MM.1S (cell line): ENCODE measurements around the gene SLC17A9.
A peak's percentile ranks its signal among the peaks of the same experiment; 100 is the strongest.

ENCODE experiments used
- DNase-seq: peaks from one replicate; pipeline ENCODE4 v3.0.0-alpha.2; 2015
- H2AFZ ChIP-seq: fragments of 300-600 bp; sonication (generic); 2 replicates; pipeline ENCODE4 v1.6.0; 2016; ENCODE audit warnings: antibody characterized with exemption, low read length
- H3F3A ChIP-seq: fragments of 300-600 bp; sonication (generic); 2 replicates; pipeline ENCODE4 v1.6.1; 2016; ENCODE audit warnings: mild to moderate bottlenecking, antibody characterized with exemption, low read length, moderate library complexity, mixed read lengths; ENCODE audit not compliant: insufficient read depth
- H3K27ac ChIP-seq: fragments of 300-600 bp; sonication (generic); 2 replicates; pipeline ENCODE4 v1.5.1; 2016; ENCODE audit warnings: mild to moderate bottlenecking, low read length
- H3K27me3 ChIP-seq: fragments of 300-600 bp; sonication (generic); replicated peaks from 2 replicates; pipeline ENCODE4 v1.6.0; 2016; ENCODE audit warnings: low read length; ENCODE audit not compliant: insufficient read depth
- H3K36me3 ChIP-seq: fragments of 300-600 bp; sonication (generic); replicated peaks from 2 replicates; pipeline ENCODE4 v1.6.1; 2016; ENCODE audit warnings: mild to moderate bottlenecking, low read length, mixed read lengths; ENCODE audit not compliant: insufficient read depth
- H3K4me1 ChIP-seq: fragments of 300-600 bp; sonication (generic); 2 replicates; pipeline ENCODE4 v1.6.1; 2016; ENCODE audit warnings: low read length, mixed read lengths
- H3K4me2 ChIP-seq: fragments of 300-600 bp; sonication (generic); 2 replicates; pipeline ENCODE4 v1.6.0; 2016; ENCODE audit warnings: low read depth, low read length
- H3K4me3 ChIP-seq: fragments of 300-600 bp; sonication (generic); 2 replicates; pipeline ENCODE4 v1.5.1; 2016; ENCODE audit warnings: low read length, mixed read lengths
- H3K79me2 ChIP-seq: fragments of 300-600 bp; sonication (generic); 2 replicates; pipeline ENCODE4 v1.6.1; 2016; ENCODE audit warnings: mixed run types, low read length, mixed read lengths
- H3K9ac ChIP-seq: fragments of 300-600 bp; sonication (generic); 2 replicates; pipeline ENCODE4 v1.6.1; 2016; ENCODE audit warnings: low read length, mixed read lengths
- H3K9me2 ChIP-seq: fragments of 300-600 bp; sonication (generic); replicated peaks from 2 replicates; pipeline ENCODE4 v1.6.1; 2016; ENCODE audit warnings: mild to moderate bottlenecking, low read length, mixed read lengths; ENCODE audit not compliant: insufficient read depth
- H3K9me3 ChIP-seq: fragments of 300-600 bp; sonication (generic); replicated peaks from 2 replicates; pipeline ENCODE4 v1.6.1; 2016; ENCODE audit warnings: mild to moderate bottlenecking, low read length, mixed read lengths; ENCODE audit not compliant: insufficient read depth
- H4K20me1 ChIP-seq: fragments of 300-600 bp; sonication (generic); 2 replicates; pipeline ENCODE4 v1.6.1; 2016; ENCODE audit warnings: mild to moderate bottlenecking, low read length, moderate library complexity, mixed read lengths; ENCODE audit not compliant: insufficient read depth
- CTCF ChIP-seq: fragments of 300-600 bp; sonication (generic); IDR thresholded peaks from 2 replicates; pipeline ENCODE4 v1.5.1; 2016; ENCODE audit warnings: antibody characterized with exemption, low read length, mixed read lengths
- EZH2 ChIP-seq: fragments of 300-600 bp; sonication (generic); optimal IDR thresholded peaks from 2 replicates; pipeline ENCODE3; 2017; ENCODE audit warnings: low read depth, mild to moderate bottlenecking, antibody characterized with exemption, low read length, mixed read lengths
- EZH2phosphoT487 ChIP-seq: fragments of 300-600 bp; sonication (generic); IDR thresholded peaks from 2 replicates; pipeline ENCODE4 v1.6.1; 2018; ENCODE audit warnings: antibody characterized with exemption, low read length

The SLC17A9 gene

DNA sequence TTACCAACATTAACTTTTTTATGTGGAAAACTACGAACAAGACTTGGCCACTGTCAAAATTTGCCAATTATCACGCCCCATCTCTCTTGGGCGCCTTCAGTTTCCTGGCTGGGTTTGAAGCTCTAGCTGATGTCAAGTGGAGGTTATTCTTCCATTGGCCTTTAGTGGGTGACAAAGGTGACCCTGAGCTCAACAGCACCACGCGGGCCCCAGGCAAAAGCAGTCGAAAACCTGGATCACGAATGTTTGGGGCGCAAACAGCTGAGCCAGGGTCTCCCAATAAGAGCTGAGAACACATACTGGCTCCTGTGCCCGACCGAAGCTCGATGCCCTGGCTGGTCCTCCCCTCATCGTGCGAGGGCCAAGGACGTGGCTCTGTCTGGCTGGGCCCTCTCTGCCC lies 26.8 kb downstream of the SLC17A9 start:
- Histone ChIP-seq H3K4me1 (peaks cover 16% of the 10 kb centered on the region), H2AFZ (no peak overlapping the region), H3F3A (no peaks in the 10 kb centered on the region), H4K20me1 (no peaks in the 10 kb centered on the region), H3K36me3 (no peaks in the 10 kb centered on the region), H3K9ac (no peak overlapping the region), H3K9me2 (no peaks in the 10 kb centered on the region), H3K79me2 (no peaks in the 10 kb centered on the region), H3K27ac (no peak overlapping the region), H3K4me2 (no peak overlapping the region), H3K9me3 (no peaks in the 10 kb centered on the region), H3K27me3 (peaks cover 93% of the 10 kb centered on the region), H3K4me3 (no peak overlapping the region)
- DNase-seq = no peak
- TF ChIP-seq EZH2 (no peak), CTCF (0 out of 2 replicates have a peak, but pooled peaks have one; percentile 8), EZH2phosphoT487 (no peak)

DNA sequence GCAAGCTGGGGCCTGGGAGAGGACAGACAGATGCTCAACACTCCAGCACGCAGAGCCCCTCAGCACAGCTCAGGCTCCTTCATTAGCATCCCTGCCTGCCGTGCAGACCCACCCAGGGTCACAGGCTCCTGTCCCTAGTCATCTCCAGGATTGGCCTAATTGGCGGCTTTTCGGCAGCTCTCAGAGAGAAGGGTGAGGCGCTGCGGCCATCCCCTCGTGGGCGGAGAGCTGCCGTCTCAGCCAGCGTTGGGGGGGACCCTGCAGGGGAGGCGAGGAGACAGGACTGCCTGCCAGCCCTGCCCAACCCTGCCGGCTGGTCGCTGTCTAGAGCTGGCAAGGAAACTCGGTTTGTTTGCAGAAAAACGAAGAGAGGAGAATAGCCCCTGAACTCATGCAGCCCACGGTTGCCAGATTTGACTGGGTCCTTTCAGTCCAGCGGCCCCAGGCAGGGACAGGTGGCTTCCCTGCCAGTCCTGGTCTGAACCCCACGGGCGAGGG lies 27.4 kb downstream of the SLC17A9 start:
- no peak overlapping the region for H2AFZ ChIP-seq
- no peaks in the 10 kb centered on the region for H3K36me3 ChIP-seq
- H3K9me3 ChIP-seq = no peaks in the 10 kb centered on the region
- no peak overlapping the region for H3K4me2 ChIP-seq
- H3K9me2 ChIP-seq = no peaks in the 10 kb centered on the region
- H3K9ac ChIP-seq = no peak overlapping the region
- H4K20me1 ChIP-seq = no peaks in the 10 kb centered on the region
- H3K27ac ChIP-seq = no peak overlapping the region
- H3F3A ChIP-seq = no peaks in the 10 kb centered on the region
- peaks cover 16% of the 10 kb centered on the region for H3K4me1 ChIP-seq
- no peak for TF ChIP-seq CTCF
- no peak for TF ChIP-seq EZH2
- no peak for TF ChIP-seq EZH2phosphoT487
- peaks cover 93% of the 10 kb centered on the region for H3K27me3 ChIP-seq
- H3K4me3 ChIP-seq = no peak overlapping the region
- no peak for DNase-seq
- H3K79me2 ChIP-seq = no peaks in the 10 kb centered on the region

DNA sequence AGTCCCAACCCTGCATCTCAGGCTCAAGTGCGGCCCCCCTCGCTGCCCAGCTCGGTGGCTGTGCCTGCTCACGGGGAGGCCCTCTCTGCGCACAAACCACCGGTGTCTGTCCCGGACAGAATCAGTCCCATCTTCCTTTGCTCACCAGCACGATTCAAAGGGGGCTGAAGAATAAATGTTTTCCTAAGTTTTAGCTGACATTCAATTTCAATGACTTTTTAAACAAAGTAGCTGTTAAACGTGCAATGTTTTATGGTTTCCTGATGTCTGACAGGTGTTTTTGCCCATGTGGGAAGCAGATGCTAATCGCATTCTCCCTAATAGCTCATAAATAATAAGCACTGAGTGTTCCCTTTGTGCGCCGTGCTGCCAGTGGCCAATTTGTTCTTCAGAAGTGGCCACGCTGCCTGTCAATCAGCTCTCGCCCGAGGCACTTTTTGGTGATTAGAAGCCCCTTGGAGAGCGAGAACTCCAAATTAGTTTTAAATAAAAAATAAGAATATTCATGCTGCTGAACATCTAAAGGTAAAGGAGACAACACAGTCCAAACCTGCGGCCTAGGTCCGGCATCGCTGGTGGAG lies 28.0 kb downstream of the SLC17A9 start:
- Histone ChIP-seq H3K4me1 (peaks cover 16% of the 10 kb centered on the region), H3K4me2 (no peak overlapping the region), H3K36me3 (no peaks in the 10 kb centered on the region), H3K9me2 (no peaks in the 10 kb centered on the region), H3K79me2 (no peaks in the 10 kb centered on the region), H3F3A (no peaks in the 10 kb centered on the region), H3K4me3 (no peak overlapping the region), H3K9me3 (no peaks in the 10 kb centered on the region), H3K27ac (no peak overlapping the region), H4K20me1 (no peaks in the 10 kb centered on the region), H3K27me3 (peaks cover 87% of the 10 kb centered on the region), H3K9ac (no peak overlapping the region), H2AFZ (no peak overlapping the region)
- peak; percentile 44 for TF ChIP-seq EZH2
- TF ChIP-seq CTCF = no peak
- no peak for DNase-seq
